IPS DF 6.9 (cell line): ENCODE data around the gene PCDHB10.
"Not testable (repeated sequence)": the region's sequence is repeated elsewhere in the genome, so short reads cannot be mapped to it uniquely, and the experiment has no call there.

Experiments
- DNase-seq: peaks from one replicate; pipeline ENCODE4 v3.0.0-alpha.2; 2013; ENCODE audit warnings: low read depth, low spot score
- H3K27ac ChIP-seq: one replicate; pipeline ENCODE4 v1.5.1; 2013; ENCODE audit warnings: low read length, control low read depth
- H3K27me3 ChIP-seq: 2 replicates; pipeline ENCODE4 v1.6.1; 2013; ENCODE audit warnings: mild to moderate bottlenecking, low read length; ENCODE audit not compliant: control insufficient read depth, insufficient read depth
- H3K36me3 ChIP-seq: 2 replicates; pipeline ENCODE4 v1.6.1; 2013; ENCODE audit warnings: low read length; ENCODE audit not compliant: control insufficient read depth, insufficient read depth
- H3K4me1 ChIP-seq: 2 replicates; pipeline ENCODE4 v1.6.1; 2013; ENCODE audit warnings: low read length; ENCODE audit not compliant: control insufficient read depth, insufficient read depth
- H3K4me3 ChIP-seq: 2 replicates; pipeline ENCODE4 v1.5.1; 2013; ENCODE audit warnings: mild to moderate bottlenecking, low read length
- H3K9me3 ChIP-seq: 2 replicates; pipeline ENCODE4 v1.6.1; 2013; ENCODE audit warnings: low read length, inconsistent platforms; ENCODE audit not compliant: control insufficient read depth, insufficient read depth
- WGBS: extraction: QIAGEN DNeasy Blood & Tissue Kit; methylation state at CpG from one replicate; pipeline ENCODE4 v1.1.7; 2013; ENCODE audit warnings: mixed read lengths, missing lambda C conversion rate; ENCODE audit not compliant: insufficient read length, insufficient coverage; 5-methylcytosine and 5-hydroxymethylcytosine counted together

PCDHB10 gene

GRCh38 chr5:141192110-141192725 lies at the start of gene PCDHB10:
Gene PCDHB10 (plus strand): TSS chr5:141192353. CDS start chr5:141192553, 200 bp downstream.
- H3K27ac ChIP-seq: no peak within 1 kb of the TSS
- no peaks in the 10 kb centered on the region for H3K4me1 ChIP-seq
- H3K9me3 ChIP-seq: no peaks in the 10 kb centered on the region; the same call in 1 of the 2 replicates
- no CpG with 5 or more reads among the region's 10 CpGs for WGBS
- DNase-seq: no peak
- H3K4me3 ChIP-seq: no peak within 1 kb of the TSS
- H3K27me3 ChIP-seq: no peaks in the 10 kb centered on the region
- H3K36me3 ChIP-seq: no peaks in the 10 kb centered on the region

- no peak for DNase-seq
Measured at GRCh38 chr5:141149812-141150211, 42.3 kb upstream of the PCDHB10 start, which contains the start of gene PCDHB6. Gene PCDHB6 (plus strand): TSS chr5:141150057. CDS start chr5:141150258, 201 bp downstream.

GRCh38 chr5:141150224-141150992 lies 41.7 kb upstream of the PCDHB10 start:
- DNase-seq: no peak
- no peaks in the 10 kb centered on the region for H3K9me3 ChIP-seq
- H3K27me3 ChIP-seq: no peaks in the 10 kb centered on the region
- H3K36me3 ChIP-seq: no peaks in the 10 kb centered on the region
- no peaks in the 10 kb centered on the region for H3K4me1 ChIP-seq
- no peak overlapping the region for H3K4me3 ChIP-seq
- no peak overlapping the region for H3K27ac ChIP-seq
- WGBS: no CpG with 5 or more reads among the region's 33 CpGs

More at GRCh38 chr5:141149812-141150211, 42.3 kb upstream of the PCDHB10 start, which contains the start of gene PCDHB6:
- Histone ChIP-seq H3K27ac (no peak within 1 kb of the TSS), H3K9me3 (no peaks in the 10 kb centered on the region), H3K27me3 (no peaks in the 10 kb centered on the region), H3K4me1 (no peaks in the 10 kb centered on the region), H3K36me3 (no peaks in the 10 kb centered on the region), H3K4me3 (no peak within 1 kb of the TSS)
- WGBS: no CpG with 5 or more reads among the region's 18 CpGs

GRCh38 chr5:141150993-141151325 lies 41.2 kb upstream of the PCDHB10 start:
- Histone ChIP-seq H3K27me3 (no peaks in the 10 kb centered on the region), H3K4me1 (no peaks in the 10 kb centered on the region), H3K36me3 (no peaks in the 10 kb centered on the region), H3K9me3 (no peaks in the 10 kb centered on the region), H3K4me3 (no peak overlapping the region), H3K27ac (no peak overlapping the region)
- no peak for DNase-seq
- no CpG with 5 or more reads among the region's 13 CpGs for WGBS

GRCh38 chr5:141151632-141152031 lies 40.5 kb upstream of the PCDHB10 start:
- H3K27ac ChIP-seq, H3K36me3 ChIP-seq, H3K4me1 ChIP-seq, H3K4me3 ChIP-seq, H3K27me3 ChIP-seq, DNase-seq, H3K9me3 ChIP-seq: not testable (repeated sequence)
- WGBS: no CpG with 5 or more reads among the region's 41 CpGs

GRCh38 chr5:141152096-141152495 lies 40.1 kb upstream of the PCDHB10 start:
- H3K9me3 ChIP-seq, DNase-seq, H3K36me3 ChIP-seq, H3K27ac ChIP-seq, H3K27me3 ChIP-seq, H3K4me3 ChIP-seq, H3K4me1 ChIP-seq: not testable (repeated sequence)
- WGBS: no CpG with 5 or more reads among the region's 36 CpGs

- WGBS: no CpG with 5 or more reads among the region's 21 CpGs
- H3K4me1 ChIP-seq: no peaks in the 10 kb centered on the region
Measured at GRCh38 chr5:141155540-141156374, 36.4 kb upstream of the PCDHB10 start.

GRCh38 chr5:141157356-141157755 lies 34.8 kb upstream of the PCDHB10 start:
- WGBS: no CpG with 5 or more reads among the region's 38 CpGs
- not testable (repeated sequence) for H3K27me3 ChIP-seq, H3K4me1 ChIP-seq, H3K36me3 ChIP-seq, H3K9me3 ChIP-seq, H3K27ac ChIP-seq, H3K4me3 ChIP-seq, DNase-seq

More at GRCh38 chr5:141155540-141156374, 36.4 kb upstream of the PCDHB10 start:
- Histone ChIP-seq H3K4me3 (no peak overlapping the region), H3K27me3 (no peaks in the 10 kb centered on the region), H3K9me3 (no peaks in the 10 kb centered on the region), H3K27ac (no peak overlapping the region), H3K36me3 (no peaks in the 10 kb centered on the region)
- no peak for DNase-seq

- not testable (repeated sequence) for H3K36me3 ChIP-seq, H3K27me3 ChIP-seq, H3K4me1 ChIP-seq, H3K4me3 ChIP-seq, H3K27ac ChIP-seq, H3K9me3 ChIP-seq, DNase-seq
- WGBS: no CpG with 5 or more reads among the region's 28 CpGs
Measured at GRCh38 chr5:141157901-141158300, 34.3 kb upstream of the PCDHB10 start.

GRCh38 chr5:141172381-141173204 lies 19.6 kb upstream of the PCDHB10 start, which contains the start of gene PCDHB7:
Gene PCDHB7 (plus strand): TSS chr5:141172644. CDS start chr5:141172836, 192 bp downstream.
- no peaks in the 10 kb centered on the region for H3K9me3 ChIP-seq
- no CpG with 5 or more reads among the region's 20 CpGs for WGBS
- H3K36me3 ChIP-seq: no peaks in the 10 kb centered on the region
- H3K4me3 ChIP-seq: no peak within 1 kb of the TSS
- H3K27me3 ChIP-seq: no peaks in the 10 kb centered on the region
- no peaks in the 10 kb centered on the region for H3K4me1 ChIP-seq
- H3K27ac ChIP-seq: no peak within 1 kb of the TSS
- peak; percentile 50 for DNase-seq
